GM12878 (cell line): ENCODE results near the gene FLAD1. TPM values are rescaled to one million over a fixed set of nuclear protein-coding genes. Genes with fewer than 3 reads are reported as not detected.

Experiments
- BACH1 ChIP-seq: fragments of 450-650 bp; IDR thresholded peaks from 2 replicates; pipeline ENCODE4 v1.6.1; 2017; ENCODE audit warnings: mild to moderate bottlenecking, borderline replicate concordance
- BHLHE40 ChIP-seq, 2 experiments: fragments of 450-650 bp in 1 of 2; IDR thresholded peaks; 2 replicates each; pipeline ENCODE4 v1.6.1; 2011 to 2017; ENCODE audit warnings: low read depth in 2 of 2, borderline replicate concordance in 1 of 2, improper control_type of control experiment in 1 of 2, low read length in 1 of 2, mild to moderate bottlenecking in 1 of 2
- CBFB ChIP-seq: IDR thresholded peaks from 2 replicates; pipeline ENCODE4 v1.6.1; 2016; ENCODE audit warnings: antibody characterized with exemption, low read depth
- CBX5 ChIP-seq: sonication (generic); IDR thresholded peaks from 2 replicates; pipeline ENCODE4 v1.6.1; 2016; ENCODE audit warnings: low read depth, moderate library complexity, mild to moderate bottlenecking, inconsistent platforms
- FOXK2 ChIP-seq: fragments of 450-650 bp; IDR thresholded peaks from 2 replicates; pipeline ENCODE4 v1.6.1; 2017; ENCODE audit warnings: mild to moderate bottlenecking, moderate library complexity
- GABPA ChIP-seq: IDR thresholded peaks from 2 replicates; pipeline ENCODE4 v1.6.1; 2014; ENCODE audit warnings: antibody characterized with exemption, low read depth, mild to moderate bottlenecking, inconsistent platforms
- HCFC1 ChIP-seq: fragments of 150-350 bp; IDR thresholded peaks from 2 replicates; pipeline ENCODE4 v1.6.1; 2014; ENCODE audit warnings: low read length
- HDAC2 ChIP-seq: fragments of 200-600 bp; sonication (generic); IDR thresholded peaks from 2 replicates; pipeline ENCODE4 v1.6.1; 2017
- JUNB ChIP-seq: IDR thresholded peaks from 2 replicates; pipeline ENCODE4 v1.6.1; 2016; ENCODE audit warnings: antibody characterized with exemption, mild to moderate bottlenecking
- LARP7 ChIP-seq: fragments of 450-650 bp; IDR thresholded peaks from 2 replicates; pipeline ENCODE4 v1.6.1; 2017; ENCODE audit warnings: mild to moderate bottlenecking
- MYB ChIP-seq: fragments of 150-350 bp; IDR thresholded peaks from 2 replicates; pipeline ENCODE4 v1.6.1; 2014; ENCODE audit warnings: mild to moderate bottlenecking, low read depth, low read length, borderline replicate concordance
- NFIC ChIP-seq: IDR thresholded peaks from 2 replicates; pipeline ENCODE4 v1.6.1; 2012; ENCODE audit warnings: low read depth, mild to moderate bottlenecking, inconsistent platforms, low read length, moderate library complexity
- NFXL1 ChIP-seq: fragments of 450-650 bp; IDR thresholded peaks from 2 replicates; pipeline ENCODE4 v1.6.1; 2017; ENCODE audit warnings: antibody characterized with exemption, mild to moderate bottlenecking, borderline replicate concordance
- NFYB ChIP-seq: IDR thresholded peaks from 2 replicates; pipeline ENCODE4 v1.6.1; 2011; ENCODE audit warnings: low read depth, mild to moderate bottlenecking, low read length, improper control_type of control experiment, moderate library complexity; ENCODE audit not compliant: insufficient read depth
- NR2C2 ChIP-seq: IDR thresholded peaks from 2 replicates; pipeline ENCODE4 v1.6.1; 2011; ENCODE audit warnings: borderline replicate concordance, low read depth; ENCODE audit not compliant: control insufficient read depth, insufficient read length
- PAX5 ChIP-seq: IDR thresholded peaks from 2 replicates; pipeline ENCODE4 v1.6.1; 2011; ENCODE audit warnings: low read depth, low read length, borderline replicate concordance
- RB1 ChIP-seq: fragments of 450-650 bp; formaldehyde crosslinking; IDR thresholded peaks from 2 replicates; pipeline ENCODE4 v1.6.1; 2017; ENCODE audit warnings: mild to moderate bottlenecking, borderline replicate concordance
- SMARCA5 ChIP-seq: fragments of 450-650 bp; IDR thresholded peaks from 2 replicates; pipeline ENCODE4 v1.6.1; 2017; ENCODE audit warnings: mild to moderate bottlenecking
- SP1 ChIP-seq: IDR thresholded peaks from one replicate; pipeline ENCODE4 v1.6.1; 2011; ENCODE audit warnings: low read depth, low read length
- SREBF1 ChIP-seq: IDR thresholded peaks from 2 replicates; pipeline ENCODE4 v1.6.1; 2012; ENCODE audit warnings: mild to moderate bottlenecking, low read length
- SREBF2 ChIP-seq: IDR thresholded peaks from 2 replicates; pipeline ENCODE4 v1.6.1; 2012; ENCODE audit warnings: mild to moderate bottlenecking, low read length
- SUZ12 ChIP-seq: fragments of 200-600 bp; sonication (generic); IDR thresholded peaks from one replicate; pipeline ENCODE4 v1.6.1; 2018; ENCODE audit warnings: antibody characterized with exemption, mild to moderate bottlenecking; ENCODE audit not compliant: unreplicated experiment
- TAF1 ChIP-seq: IDR thresholded peaks from 2 replicates; pipeline ENCODE4 v1.6.1; 2011; ENCODE audit warnings: mild to moderate bottlenecking, low read depth, low read length, borderline replicate concordance
- TBL1XR1 ChIP-seq: IDR thresholded peaks from 2 replicates; pipeline ENCODE4 v1.6.1; 2012; ENCODE audit warnings: low read depth, low read length, improper control_type of control experiment
- YY1 ChIP-seq: IDR thresholded peaks from 2 replicates; pipeline ENCODE4 v1.6.1; 2011; ENCODE audit warnings: low read depth, mild to moderate bottlenecking, low read length
- ZZZ3 ChIP-seq: IDR thresholded peaks from 2 replicates; pipeline ENCODE4 v1.6.1; 2011; ENCODE audit warnings: low read depth; ENCODE audit not compliant: control insufficient read depth, insufficient read length
- polyA plus RNA-seq, 11 experiments: library from polyadenylated mRNA; depleted of rRNA in 4 of 11; unstranded in 6 of 11; stranded (reverse) in 5 of 11; fragments of >200 nt; fragmentation: Nextera tagmentation in 4 of 11; fragmentation: Illumina TruSeq in 1 of 11; extraction: Ambion mirVana in 4 of 11; extraction: Trizol in 1 of 11; gene quantifications; 1 replicate in 1 of 11; 2 replicates in 10 of 11; pipeline versions ENCODE4 v1.2.1 to v1.2.3, GENCODE V29; 2011 to 2016; ENCODE audit warnings: inconsistent platforms in 2 of 11, missing spikeins in 2 of 11, low read depth in 1 of 11
- total RNA-seq, 4 experiments: library from RNA; depleted of rRNA in 3 of 4; stranded (reverse); fragments of >200 nt in 3 of 4; fragmentation: Illumina TruSeq in 1 of 4; extraction: Trizol in 1 of 4; gene quantifications; 2 replicates each; pipeline versions ENCODE4 v1.2.1 to v1.2.3, GENCODE V29; 2013 to 2021
- TF ChIP-seq, protein P1 (sequence below): fragments of 450-650 bp; IDR thresholded peaks from 2 replicates; pipeline ENCODE4 v1.6.1; 2016; ENCODE audit warnings: mild to moderate bottlenecking
- TF ChIP-seq, protein P2 (sequence below): fragments of 450-650 bp; IDR thresholded peaks from 2 replicates; pipeline ENCODE4 v1.6.1; 2017; ENCODE audit warnings: mild to moderate bottlenecking
- TF ChIP-seq, protein P3 (sequence below): fragments of 450-650 bp; formaldehyde crosslinking; IDR thresholded peaks from 2 replicates; pipeline ENCODE4 v1.4.0; 2022; ENCODE audit warnings: mild to moderate bottlenecking, moderate library complexity

FLAD1 gene
- total and polyA plus RNA-seq, 10 of the 15 experiments (the other 5 are each of a cell fraction or from before 2014, with no cell fraction given): 22.9 to 93.4 (median 56.6) TPM

DNA sequence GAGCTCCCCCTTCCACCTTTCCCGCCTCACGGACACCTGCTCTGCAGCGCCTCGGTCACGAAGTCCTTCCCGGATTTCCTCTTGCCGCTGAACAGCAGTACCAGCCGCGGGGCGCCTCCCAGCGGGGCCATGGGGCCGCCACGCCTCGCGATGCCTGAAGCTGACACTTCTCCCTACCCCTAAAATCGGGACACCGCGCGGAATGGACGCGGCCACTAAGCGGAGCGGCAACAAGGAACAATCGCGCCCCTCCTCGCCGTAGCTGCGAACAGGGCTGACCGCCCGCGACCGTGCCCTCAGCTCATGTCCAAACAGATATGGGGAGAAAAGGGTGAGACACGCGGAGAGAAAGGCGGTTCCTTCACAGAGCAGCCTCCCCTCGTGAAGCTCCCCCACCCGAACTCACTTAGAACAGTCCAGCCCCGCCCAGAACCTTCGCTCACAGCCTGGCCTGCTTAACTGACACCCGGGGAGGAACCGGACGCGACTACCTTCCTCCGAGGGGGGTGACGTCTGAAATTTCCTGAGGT lies 46.5 kb upstream of the FLAD1 start, which contains the start of gene PMVK (continued):
- TF ChIP-seq, protein P1, sequence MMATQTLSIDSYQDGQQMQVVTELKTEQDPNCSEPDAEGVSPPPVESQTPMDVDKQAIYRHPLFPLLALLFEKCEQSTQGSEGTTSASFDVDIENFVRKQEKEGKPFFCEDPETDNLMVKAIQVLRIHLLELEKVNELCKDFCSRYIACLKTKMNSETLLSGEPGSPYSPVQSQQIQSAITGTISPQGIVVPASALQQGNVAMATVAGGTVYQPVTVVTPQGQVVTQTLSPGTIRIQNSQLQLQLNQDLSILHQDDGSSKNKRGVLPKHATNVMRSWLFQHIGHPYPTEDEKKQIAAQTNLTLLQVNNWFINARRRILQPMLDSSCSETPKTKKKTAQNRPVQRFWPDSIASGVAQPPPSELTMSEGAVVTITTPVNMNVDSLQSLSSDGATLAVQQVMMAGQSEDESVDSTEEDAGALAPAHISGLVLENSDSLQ: peak; percentile 97
- TF ChIP-seq HDAC2: no peak
- no peak; the same call in 1 of the 2 replicates for TF ChIP-seq FOXK2
- no peak; the same call in 1 of the 2 replicates for TF ChIP-seq CBFB
- TF ChIP-seq, protein P2, sequence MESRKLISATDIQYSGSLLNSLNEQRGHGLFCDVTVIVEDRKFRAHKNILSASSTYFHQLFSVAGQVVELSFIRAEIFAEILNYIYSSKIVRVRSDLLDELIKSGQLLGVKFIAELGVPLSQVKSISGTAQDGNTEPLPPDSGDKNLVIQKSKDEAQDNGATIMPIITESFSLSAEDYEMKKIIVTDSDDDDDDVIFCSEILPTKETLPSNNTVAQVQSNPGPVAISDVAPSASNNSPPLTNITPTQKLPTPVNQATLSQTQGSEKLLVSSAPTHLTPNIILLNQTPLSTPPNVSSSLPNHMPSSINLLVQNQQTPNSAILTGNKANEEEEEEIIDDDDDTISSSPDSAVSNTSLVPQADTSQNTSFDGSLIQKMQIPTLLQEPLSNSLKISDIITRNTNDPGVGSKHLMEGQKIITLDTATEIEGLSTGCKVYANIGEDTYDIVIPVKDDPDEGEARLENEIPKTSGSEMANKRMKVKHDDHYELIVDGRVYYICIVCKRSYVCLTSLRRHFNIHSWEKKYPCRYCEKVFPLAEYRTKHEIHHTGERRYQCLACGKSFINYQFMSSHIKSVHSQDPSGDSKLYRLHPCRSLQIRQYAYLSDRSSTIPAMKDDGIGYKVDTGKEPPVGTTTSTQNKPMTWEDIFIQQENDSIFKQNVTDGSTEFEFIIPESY: no peak
- TF ChIP-seq NFIC: no peak
- no peak for TF ChIP-seq SUZ12
- TF ChIP-seq NR2C2: no peak
- TF ChIP-seq SP1: no peak
- TF ChIP-seq BHLHE40 (IDR thresholded peaks at IDR 0.05; ENCODE audit: borderline replicate concordance in 1 of 2, low read depth in 2 of 2, low read length in 1 of 2): peak in 1 of 2 experiments; percentile 97; a peak in 2 of 4 replicates
- TF ChIP-seq RB1: peak; percentile 93
- TF ChIP-seq YY1: peak; percentile 68; the same call in 1 of the 2 replicates
- TF ChIP-seq SREBF2: no peak
- TF ChIP-seq TAF1: peak; percentile 58; the same call in 1 of the 2 replicates
- TF ChIP-seq ZZZ3: no peak
- TF ChIP-seq SMARCA5: peak; percentile 78; the same call in 1 of the 2 replicates
- peak; percentile 96 for TF ChIP-seq BACH1
- no peak; the same call in 1 of the 2 replicates for TF ChIP-seq PAX5
- peak; percentile 87 for TF ChIP-seq LARP7
- no peak for TF ChIP-seq NFXL1
- TF ChIP-seq, protein P3, sequence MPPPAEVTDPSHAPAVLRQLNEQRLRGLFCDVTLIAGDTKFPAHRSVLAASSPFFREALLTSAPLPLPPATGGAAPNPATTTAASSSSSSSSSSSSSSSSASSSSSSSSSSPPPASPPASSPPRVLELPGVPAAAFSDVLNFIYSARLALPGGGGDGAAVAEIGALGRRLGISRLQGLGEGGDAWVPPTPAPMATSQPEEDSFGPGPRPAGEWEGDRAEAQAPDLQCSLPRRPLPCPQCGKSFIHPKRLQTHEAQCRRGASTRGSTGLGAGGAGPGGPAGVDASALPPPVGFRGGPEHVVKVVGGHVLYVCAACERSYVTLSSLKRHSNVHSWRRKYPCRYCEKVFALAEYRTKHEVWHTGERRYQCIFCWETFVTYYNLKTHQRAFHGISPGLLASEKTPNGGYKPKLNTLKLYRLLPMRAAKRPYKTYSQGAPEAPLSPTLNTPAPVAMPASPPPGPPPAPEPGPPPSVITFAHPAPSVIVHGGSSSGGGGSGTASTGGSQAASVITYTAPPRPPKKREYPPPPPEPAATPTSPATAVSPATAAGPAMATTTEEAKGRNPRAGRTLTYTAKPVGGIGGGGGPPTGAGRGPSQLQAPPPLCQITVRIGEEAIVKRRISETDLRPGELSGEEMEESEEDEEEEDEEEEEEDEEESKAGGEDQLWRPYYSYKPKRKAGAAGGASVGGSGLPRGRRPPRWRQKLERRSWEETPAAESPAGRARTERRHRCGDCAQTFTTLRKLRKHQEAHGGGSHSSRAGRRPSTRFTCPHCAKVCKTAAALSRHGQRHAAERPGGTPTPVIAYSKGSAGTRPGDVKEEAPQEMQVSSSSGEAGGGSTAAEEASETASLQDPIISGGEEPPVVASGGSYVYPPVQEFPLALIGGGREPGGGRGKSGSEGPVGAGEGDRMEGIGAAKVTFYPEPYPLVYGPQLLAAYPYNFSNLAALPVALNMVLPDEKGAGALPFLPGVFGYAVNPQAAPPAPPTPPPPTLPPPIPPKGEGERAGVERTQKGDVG (CRISPR knock-in tag): no peak
- no peak for TF ChIP-seq CBX5
- no peak for TF ChIP-seq SREBF1
- no peak; the same call in 1 of the 2 replicates for TF ChIP-seq TBL1XR1
- no peak for TF ChIP-seq JUNB
- TF ChIP-seq HCFC1: no peak; the same call in 1 of the 2 replicates
- TF ChIP-seq GABPA: no peak
- no peak for TF ChIP-seq NFYB
- no peak for TF ChIP-seq MYB
